Activated B cell treated with CpG ODN at 0.5 μM for 24 hours (primary cell): Measurements from ENCODE around the gene TIMM23. TPM values are rescaled to one million over a fixed set of nuclear protein-coding genes. Genes with fewer than 3 reads are reported as not detected.

Experiments
- ATAC-seq: fragments of 200-7000 bp; cut with Tn5 transposase; one replicate; pipeline ENCODE4 v1.10.0; 2021; ENCODE audit warnings: low read depth, mild to moderate bottlenecking, moderate library complexity
- CTCF ChIA-PET: fragments of 350-600 bp; sonication (Branson Sonifier 250); formaldehyde crosslinking; loops from one replicate; lab custom pipeline; 2021; ENCODE audit warnings: antibody characterized with exemption; lab: Charles Lee
- POLR2A ChIA-PET: fragments of 350-600 bp; sonication (Branson Sonifier 250); formaldehyde crosslinking; loops from one replicate; lab custom pipeline; 2021; ENCODE audit warnings: antibody characterized with exemption; lab: Charles Lee
- DNase-seq: peaks from one replicate; pipeline ENCODE4 v3.0.0; 2022
- H3K27ac Mint-ChIP-seq: one replicate; pipeline ENCODE4 v1.8.0; 2020; ENCODE audit warnings: mixed read lengths
- H3K27me3 Mint-ChIP-seq: one replicate; pipeline ENCODE4 v1.8.0; 2021; ENCODE audit warnings: mixed read lengths
- H3K36me3 Mint-ChIP-seq: one replicate; pipeline ENCODE4 v1.8.0; 2021; ENCODE audit warnings: low read depth, mixed read lengths
- H3K4me1 Mint-ChIP-seq: one replicate; pipeline ENCODE4 v1.8.0; 2021; ENCODE audit warnings: mixed read lengths
- H3K4me3 Mint-ChIP-seq: one replicate; pipeline ENCODE4 v1.8.0; 2020; ENCODE audit warnings: mild to moderate bottlenecking, mixed read lengths
- H3K9me3 Mint-ChIP-seq: one replicate; pipeline ENCODE4 v1.8.0; 2020; ENCODE audit warnings: mixed read lengths
- intact Hi-C: fragments of 100-400 bp; cut with micrococcal nuclease; formaldehyde crosslinking; loops from one replicate; pipeline ENCODE4 v1.15.1; 2024
- total RNA-seq: library from RNA; stranded (reverse); gene quantifications from 2 replicates; pipeline ENCODE4 v1.2.3, GENCODE V29; 2022
- TF ChIP-seq, protein P1 (sequence below): fragments of 200-600 bp; IDR thresholded peaks from one replicate; pipeline ENCODE4 v1.8.0; 2022; ENCODE audit warnings: antibody characterized with exemption, mild to moderate bottlenecking

Gene TIMM23
- total RNA-seq, 1 donor from 2014 or later: 47.2 TPM

DNA sequence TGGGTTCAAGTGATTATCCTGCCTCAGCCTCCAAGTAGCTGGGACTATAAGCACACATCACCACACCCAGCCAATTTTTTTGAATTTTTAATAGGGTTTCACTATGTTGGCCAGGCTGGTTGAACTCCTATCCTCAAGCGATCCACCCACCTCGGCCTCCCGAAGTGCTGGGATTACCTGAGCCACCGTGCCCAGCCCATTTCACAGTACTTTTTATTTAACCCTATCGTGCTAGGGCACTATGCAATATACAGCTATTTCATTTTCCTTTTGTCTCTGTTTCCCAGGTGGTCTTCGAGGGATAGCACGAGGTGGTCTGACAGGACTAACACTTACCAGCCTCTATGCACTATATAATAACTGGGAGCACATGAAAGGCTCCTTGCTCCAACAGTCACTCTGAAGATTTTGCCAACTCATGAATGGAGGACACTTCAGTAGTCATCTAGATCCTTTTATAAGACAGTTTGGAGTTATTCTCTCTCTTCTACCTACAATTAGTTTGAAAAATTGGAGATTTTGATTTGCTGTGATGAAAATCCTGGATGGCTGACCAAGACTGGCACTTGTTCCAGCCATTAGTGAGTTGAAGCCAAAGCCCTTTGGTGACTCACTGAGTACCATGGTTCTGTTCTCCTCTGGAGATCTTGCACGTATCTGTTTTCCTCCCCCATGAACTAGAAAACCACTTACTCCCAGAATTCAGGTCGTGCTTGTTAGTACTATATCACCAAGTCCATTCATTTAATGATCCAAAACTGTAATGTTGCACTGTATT, 30.8 kb downstream of the TIMM23 start:
- no peaks in the 10 kb centered on the region for H3K27me3 Mint-ChIP-seq
- TF ChIP-seq, protein P1, sequence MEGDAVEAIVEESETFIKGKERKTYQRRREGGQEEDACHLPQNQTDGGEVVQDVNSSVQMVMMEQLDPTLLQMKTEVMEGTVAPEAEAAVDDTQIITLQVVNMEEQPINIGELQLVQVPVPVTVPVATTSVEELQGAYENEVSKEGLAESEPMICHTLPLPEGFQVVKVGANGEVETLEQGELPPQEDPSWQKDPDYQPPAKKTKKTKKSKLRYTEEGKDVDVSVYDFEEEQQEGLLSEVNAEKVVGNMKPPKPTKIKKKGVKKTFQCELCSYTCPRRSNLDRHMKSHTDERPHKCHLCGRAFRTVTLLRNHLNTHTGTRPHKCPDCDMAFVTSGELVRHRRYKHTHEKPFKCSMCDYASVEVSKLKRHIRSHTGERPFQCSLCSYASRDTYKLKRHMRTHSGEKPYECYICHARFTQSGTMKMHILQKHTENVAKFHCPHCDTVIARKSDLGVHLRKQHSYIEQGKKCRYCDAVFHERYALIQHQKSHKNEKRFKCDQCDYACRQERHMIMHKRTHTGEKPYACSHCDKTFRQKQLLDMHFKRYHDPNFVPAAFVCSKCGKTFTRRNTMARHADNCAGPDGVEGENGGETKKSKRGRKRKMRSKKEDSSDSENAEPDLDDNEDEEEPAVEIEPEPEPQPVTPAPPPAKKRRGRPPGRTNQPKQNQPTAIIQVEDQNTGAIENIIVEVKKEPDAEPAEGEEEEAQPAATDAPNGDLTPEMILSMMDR: no peak
- ATAC-seq (no peak), DNase-seq (no peak)
- H3K36me3 Mint-ChIP-seq: peaks cover 89% of the 10 kb centered on the region
- intact Hi-C loops: no loop called here
- no peaks in the 10 kb centered on the region for H3K4me1 Mint-ChIP-seq
- H3K4me3 Mint-ChIP-seq: no peak overlapping the region
- peaks cover 6% of the 10 kb centered on the region for H3K9me3 Mint-ChIP-seq
- CTCF ChIA-PET: no interaction called here
- no peak overlapping the region for H3K27ac Mint-ChIP-seq
- POLR2A ChIA-PET: no interaction called here

DNA sequence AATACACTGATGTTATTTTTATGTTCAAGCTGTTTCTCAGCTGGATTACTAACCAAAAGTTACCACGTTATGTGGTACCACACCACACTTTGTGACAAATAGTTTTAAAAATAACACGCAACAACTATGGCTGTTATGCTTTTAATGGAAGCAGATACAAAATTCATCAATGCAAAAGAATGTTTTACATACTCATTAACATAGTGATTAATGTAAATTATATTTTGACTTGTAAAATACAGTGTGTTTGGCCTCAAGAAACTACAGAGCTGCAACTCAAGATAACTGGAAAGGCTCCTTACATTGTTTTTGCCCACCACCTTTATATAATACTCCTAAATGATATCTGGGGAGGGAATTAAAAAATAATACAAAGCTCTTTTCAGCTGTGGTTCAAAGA, 32.7 kb downstream of the TIMM23 start:
- Mint-ChIP-seq H3K27me3 (no peaks in the 10 kb centered on the region), H3K36me3 (peaks cover 90% of the 10 kb centered on the region), H3K4me1 (no peaks in the 10 kb centered on the region), H3K9me3 (peaks cover under 1% of the 10 kb centered on the region), H3K27ac (no peak overlapping the region), H3K4me3 (no peak overlapping the region)
- DNase-seq (no peak), ATAC-seq (no peak)
- POLR2A ChIA-PET: no interaction called here
- intact Hi-C loops: no loop called here
- TF ChIP-seq, protein P1: no peak
- CTCF ChIA-PET: no interaction called here

DNA sequence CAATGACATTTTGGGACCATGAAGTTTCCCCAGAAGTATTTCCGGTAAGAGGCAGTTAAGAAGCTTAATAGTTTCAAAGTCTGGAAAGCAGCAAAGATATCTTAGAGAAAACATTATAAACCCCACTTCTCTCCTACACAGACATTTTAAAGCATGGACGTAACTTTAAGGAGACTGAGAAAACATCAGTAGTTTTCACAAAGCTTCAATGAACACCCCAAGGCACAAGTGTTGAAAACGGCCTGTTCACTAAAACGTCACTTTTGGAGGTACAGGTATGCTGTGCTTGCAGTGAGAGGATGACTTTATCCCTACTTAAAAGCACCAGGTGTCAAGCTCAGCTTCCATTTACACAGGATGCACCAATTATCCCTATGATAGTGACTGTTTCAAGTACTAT, 33.1 kb downstream of the TIMM23 start:
- ATAC-seq (no peak), DNase-seq (no peak)
- intact Hi-C loops: no loop called here
- no peaks in the 10 kb centered on the region for H3K27me3 Mint-ChIP-seq
- ChIA-PET CTCF (no interaction called here), POLR2A (no interaction called here)
- H3K36me3 Mint-ChIP-seq: peaks cover 90% of the 10 kb centered on the region
- no peaks in the 10 kb centered on the region for H3K9me3 Mint-ChIP-seq
- H3K4me3 Mint-ChIP-seq: no peak overlapping the region
- TF ChIP-seq, protein P1: no peak
- H3K27ac Mint-ChIP-seq: no peak overlapping the region
- no peaks in the 10 kb centered on the region for H3K4me1 Mint-ChIP-seq

DNA sequence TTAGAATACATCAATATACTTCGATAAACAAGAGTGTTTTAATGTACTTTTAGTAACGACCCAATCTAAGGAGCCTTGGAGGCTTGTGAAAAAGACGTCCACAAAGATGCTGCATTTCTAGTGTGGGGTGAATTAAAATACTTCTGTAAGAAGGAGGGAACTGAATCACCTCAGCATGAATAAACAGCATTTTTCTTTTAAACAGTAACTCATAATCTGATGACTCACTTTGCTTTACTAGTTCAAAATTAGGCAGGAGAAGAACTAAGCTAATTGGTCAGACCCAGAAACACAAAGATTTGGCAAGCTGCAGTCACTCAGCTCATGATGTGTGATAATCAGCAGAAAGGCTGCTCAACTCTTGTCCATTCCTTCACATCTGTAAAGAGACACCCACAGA, 33.9 kb downstream of the TIMM23 start:
- intact Hi-C loops: no loop called here
- Mint-ChIP-seq H3K4me1 (no peaks in the 10 kb centered on the region), H3K27me3 (no peaks in the 10 kb centered on the region), H3K27ac (no peak overlapping the region), H3K36me3 (peaks cover 92% of the 10 kb centered on the region), H3K9me3 (no peaks in the 10 kb centered on the region), H3K4me3 (no peak overlapping the region)
- TF ChIP-seq, protein P1: no peak
- POLR2A ChIA-PET: interaction anchor here (0.9 kb wide), 1 partner anchor 11 kb away, joined by 3 read pairs; no protein-coding TSS in a partner anchor
- ATAC-seq (no peak), DNase-seq (no peak)
- CTCF ChIA-PET: no interaction called here

DNA sequence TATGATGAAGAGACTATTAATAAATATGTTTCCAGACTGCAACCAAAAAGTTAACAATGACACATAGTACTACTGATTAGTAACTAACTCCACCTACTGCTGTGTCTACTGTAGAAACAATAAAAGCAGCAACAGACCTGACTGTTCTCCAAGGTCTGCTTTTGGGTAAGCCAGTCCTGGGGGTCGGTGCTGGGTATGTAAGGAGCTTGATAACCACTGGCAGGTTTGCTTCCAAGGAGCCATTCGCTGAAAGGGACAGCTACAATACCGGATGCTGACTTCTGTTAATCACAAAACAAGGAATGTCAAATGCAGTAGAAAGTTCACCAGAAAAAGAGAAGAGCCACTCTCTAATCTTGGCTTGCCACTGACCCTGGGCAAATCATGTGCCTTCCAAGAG, 40.5 kb downstream of the TIMM23 start:
- CTCF ChIA-PET: no interaction called here
- Mint-ChIP-seq H3K27ac (no peak overlapping the region), H3K4me1 (peaks cover 10% of the 10 kb centered on the region), H3K36me3 (peaks cover 87% of the 10 kb centered on the region), H3K27me3 (no peaks in the 10 kb centered on the region), H3K4me3 (no peak overlapping the region), H3K9me3 (no peaks in the 10 kb centered on the region)
- TF ChIP-seq, protein P1: no peak
- DNase-seq (no peak), ATAC-seq (no peak)
- intact Hi-C loops: no loop called here
- POLR2A ChIA-PET: no interaction called here
